ENCODE measurements around the gene FHIP1A. TPM values are rescaled to one million over a fixed set of nuclear protein-coding genes. Genes with fewer than 3 reads are reported as not detected.
A peak's percentile ranks its signal among the peaks of the same experiment; 100 is the strongest.

FHIP1A gene
- polyA plus RNA-seq, 1 of the 3 experiments (the other 2 are of a cell fraction): 1.3 TPM

GRCh38 chr4:151432654-151433053, 23.7 kb downstream of the FHIP1A start:
- POLR2A ChIA-PET: no interaction called here
- no peak overlapping the region for H3K27ac ChIP-seq (ENCODE audit: low read depth in 2 of 2, low read length in 1 of 2)
- CTCF ChIA-PET: interaction anchor here (1.4 kb wide), 1 partner anchor 10 kb away, joined by 3 read pairs; no protein-coding TSS in a partner anchor
- no peaks in the 10 kb centered on the region for H4K20me1 ChIP-seq (ENCODE audit: insufficient read depth)
- no peak overlapping the region for H3K4me2 ChIP-seq
- no peak overlapping the region for H3K4me3 ChIP-seq (ENCODE audit: low read depth in 2 of 2, low read length in 1 of 2)
- TF ChIP-seq GATA2 (CRISPR knock-in tag; IDR thresholded peaks at IDR 0.05): no peak
- no peak for TF ChIP-seq RXRA (IDR thresholded peaks at IDR 0.05; ENCODE audit: borderline replicate concordance, low read depth)
- no peak for TF ChIP-seq JUND (IDR thresholded peaks at IDR 0.05)
- peak; percentile 33; the same call in 1 of the 2 replicates for TF ChIP-seq GABPA (IDR thresholded peaks at IDR 0.05; ENCODE audit: low read depth)
- TF ChIP-seq SIN3A (IDR thresholded peaks at IDR 0.05; ENCODE audit: borderline replicate concordance, low read depth, low read length): no peak
- H3F3A ChIP-seq (replicated peaks; ENCODE audit: insufficient read depth): peaks cover 27% of the 10 kb centered on the region
- no peak for DNase-seq
- H3K9ac ChIP-seq: no peak overlapping the region
- H3K4me1 ChIP-seq (ENCODE audit: control insufficient read depth in 1 of 2, insufficient read depth in 2 of 2, low read depth in 1 of 2, low read length in 1 of 2): peaks cover 0 to 16% of the 10 kb centered on the region in 2 experiments; a peak in 2 of 4 replicates
- H3K79me2 ChIP-seq (ENCODE audit: insufficient read depth): no peaks in the 10 kb centered on the region
- no peak overlapping the region; the same call in 1 of the 2 replicates for H2AFZ ChIP-seq (ENCODE audit: low read depth)
- H3K9me2 ChIP-seq: no peaks in the 10 kb centered on the region
- H3K9me3 ChIP-seq: no peaks in the 10 kb centered on the region
- H3K36me3 ChIP-seq (replicated peaks in 1 of 2; ENCODE audit: control insufficient read depth in 1 of 2, insufficient read depth in 2 of 2, low read length in 1 of 2): no peaks in the 10 kb centered on the region
- H3K27me3 ChIP-seq (ENCODE audit: insufficient read depth): no peaks in the 10 kb centered on the region

GRCh38 chr4:151434183-151434860, 25.3 kb downstream of the FHIP1A start:
- ChIA-PET POLR2A (no interaction called here), CTCF (interaction anchor here (1.0 kb wide), 1 partner anchor 13 kb away, joined by 3 read pairs; no protein-coding TSS in a partner anchor)
- Histone ChIP-seq H3K79me2 (ENCODE audit: insufficient read depth) (no peaks in the 10 kb centered on the region), H4K20me1 (ENCODE audit: insufficient read depth) (no peaks in the 10 kb centered on the region), H3K4me1 (ENCODE audit: control insufficient read depth in 1 of 2, insufficient read depth in 2 of 2, low read depth in 1 of 2, low read length in 1 of 2) (peaks cover 0 to 16% of the 10 kb centered on the region in 2 experiments; a peak in 2 of 4 replicates), H3K4me2 (0 out of 2 replicates have a peak overlapping the region, but pooled peaks have one; percentile 6), H3K9ac (no peak overlapping the region), H3K36me3 (replicated peaks in 1 of 2; ENCODE audit: control insufficient read depth in 1 of 2, insufficient read depth in 2 of 2, low read length in 1 of 2) (no peaks in the 10 kb centered on the region), H3K9me3 (no peaks in the 10 kb centered on the region), H3K27ac (ENCODE audit: low read depth in 2 of 2, low read length in 1 of 2) (peak overlapping the region; percentile 16 to 50; a peak in 2 of 4 replicates), H2AFZ (ENCODE audit: low read depth) (no peak overlapping the region), H3K27me3 (ENCODE audit: insufficient read depth) (no peaks in the 10 kb centered on the region), H3K4me3 (ENCODE audit: low read depth in 2 of 2, low read length in 1 of 2) (no peak overlapping the region), H3K9me2 (no peaks in the 10 kb centered on the region), H3F3A (replicated peaks; ENCODE audit: insufficient read depth) (peaks cover 27% of the 10 kb centered on the region)
- TF ChIP-seq FOSL2 (IDR thresholded peaks at IDR 0.05; ENCODE audit: borderline replicate concordance, low read depth) (peak; percentile 86), FOXJ3 (CRISPR knock-in tag; IDR thresholded peaks at IDR 0.05) (no peak), FOXM1 (IDR thresholded peaks at IDR 0.05; ENCODE audit: low read depth) (0 out of 2 replicates have a peak, but pooled peaks have one; percentile 46), POLR2AphosphoS5 (IDR thresholded peaks at IDR 0.05; ENCODE audit: low read depth, low read length) (peak; percentile 45; the same call in 1 of the 2 replicates), TCF12 (IDR thresholded peaks at IDR 0.05) (peak; percentile 87), EP300 (IDR thresholded peaks at IDR 0.05; ENCODE audit: borderline replicate concordance in 1 of 2, low read depth in 1 of 2, low read length in 1 of 2) (peak; percentile 14 to 82; a peak in 3 of 4 replicates), MEF2A (IDR thresholded peaks at IDR 0.05; ENCODE audit: borderline replicate concordance, low read depth) (0 out of 2 replicates have a peak, but pooled peaks have one; percentile 26), JUND (IDR thresholded peaks at IDR 0.05) (peak; percentile 87), RXRA (IDR thresholded peaks at IDR 0.05; ENCODE audit: borderline replicate concordance, low read depth) (peak; percentile 46; the same call in 1 of the 2 replicates), ELF1 (IDR thresholded peaks at IDR 0.05) (no peak), NFIC (IDR thresholded peaks at IDR 0.05; ENCODE audit: borderline replicate concordance) (peak; percentile 74), TEAD4 (IDR thresholded peaks at IDR 0.05; ENCODE audit: borderline replicate concordance, insufficient read depth) (peak; percentile 77; the same call in 1 of the 2 replicates), NRF1 (IDR thresholded peaks at IDR 0.05; ENCODE audit: low read depth, low read length) (no peak), PBX3 (IDR thresholded peaks at IDR 0.05) (peak; percentile 87), ZBTB33 (IDR thresholded peaks at IDR 0.05; ENCODE audit: borderline replicate concordance, low read depth) (0 out of 2 replicates have a peak, but pooled peaks have one; percentile 12)
- TF ChIP-seq, protein P1, sequence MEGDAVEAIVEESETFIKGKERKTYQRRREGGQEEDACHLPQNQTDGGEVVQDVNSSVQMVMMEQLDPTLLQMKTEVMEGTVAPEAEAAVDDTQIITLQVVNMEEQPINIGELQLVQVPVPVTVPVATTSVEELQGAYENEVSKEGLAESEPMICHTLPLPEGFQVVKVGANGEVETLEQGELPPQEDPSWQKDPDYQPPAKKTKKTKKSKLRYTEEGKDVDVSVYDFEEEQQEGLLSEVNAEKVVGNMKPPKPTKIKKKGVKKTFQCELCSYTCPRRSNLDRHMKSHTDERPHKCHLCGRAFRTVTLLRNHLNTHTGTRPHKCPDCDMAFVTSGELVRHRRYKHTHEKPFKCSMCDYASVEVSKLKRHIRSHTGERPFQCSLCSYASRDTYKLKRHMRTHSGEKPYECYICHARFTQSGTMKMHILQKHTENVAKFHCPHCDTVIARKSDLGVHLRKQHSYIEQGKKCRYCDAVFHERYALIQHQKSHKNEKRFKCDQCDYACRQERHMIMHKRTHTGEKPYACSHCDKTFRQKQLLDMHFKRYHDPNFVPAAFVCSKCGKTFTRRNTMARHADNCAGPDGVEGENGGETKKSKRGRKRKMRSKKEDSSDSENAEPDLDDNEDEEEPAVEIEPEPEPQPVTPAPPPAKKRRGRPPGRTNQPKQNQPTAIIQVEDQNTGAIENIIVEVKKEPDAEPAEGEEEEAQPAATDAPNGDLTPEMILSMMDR (IDR thresholded peaks at IDR 0.05): no peak
- DNase-seq: no peak

Measured in SK-N-SH (cell line).